RWPE2 (cell line): ENCODE measurements around the gene RIMKLA.

Source experiments
- ATAC-seq: fragments of 200-7000 bp; cut with Tn5 transposase; 3 replicates; pipeline ENCODE4 v1.9.1; 2021; ENCODE audit warnings: low read depth
- DNase-seq: peaks from one replicate; pipeline ENCODE4 v3.0.0-alpha.2; 2020; ENCODE audit warnings: low spot score
- H3K27ac ChIP-seq: fragments of 450-650 bp; 2 replicates; pipeline ENCODE4 v1.5.1; 2017; ENCODE audit warnings: mild to moderate bottlenecking; ENCODE audit not compliant: poor library complexity, severe bottlenecking
- H3K27me3 ChIP-seq: fragments of 250-450 bp; sonication (Bioruptor Pico); 2 replicates; pipeline ENCODE4 v1.5.1; 2021; ENCODE audit warnings: mild to moderate bottlenecking, moderate library complexity; ENCODE audit not compliant: insufficient read depth, poor library complexity, severe bottlenecking
- H3K36me3 ChIP-seq: fragments of 250-450 bp; sonication (Bioruptor Pico); 2 replicates; pipeline ENCODE4 v1.5.1; 2020; ENCODE audit warnings: low read depth, mild to moderate bottlenecking, moderate library complexity
- H3K4me1 ChIP-seq: fragments of 250-450 bp; sonication (Bioruptor Pico); 2 replicates; pipeline ENCODE4 v1.5.1; 2021; ENCODE audit warnings: mild to moderate bottlenecking, moderate library complexity; ENCODE audit not compliant: insufficient read depth, poor library complexity, severe bottlenecking
- H3K4me3 ChIP-seq: fragments of 250-450 bp; sonication (Bioruptor Pico); 2 replicates; pipeline ENCODE4 v1.5.1; 2021; ENCODE audit warnings: mild to moderate bottlenecking, moderate library complexity; ENCODE audit not compliant: severe bottlenecking
- H3K9me3 ChIP-seq: fragments of 250-450 bp; sonication (Bioruptor Pico); 2 replicates; pipeline ENCODE4 v1.5.1; 2021; ENCODE audit warnings: mild to moderate bottlenecking, moderate library complexity; ENCODE audit not compliant: severe bottlenecking
- TF ChIP-seq, protein P1 (sequence below): fragments of 450-650 bp; IDR thresholded peaks from one replicate; pipeline ENCODE4 v1.5.1; 2017; ENCODE audit warnings: mild to moderate bottlenecking, moderate library complexity; ENCODE audit not compliant: poor library complexity, severe bottlenecking

The RIMKLA gene

DNA sequence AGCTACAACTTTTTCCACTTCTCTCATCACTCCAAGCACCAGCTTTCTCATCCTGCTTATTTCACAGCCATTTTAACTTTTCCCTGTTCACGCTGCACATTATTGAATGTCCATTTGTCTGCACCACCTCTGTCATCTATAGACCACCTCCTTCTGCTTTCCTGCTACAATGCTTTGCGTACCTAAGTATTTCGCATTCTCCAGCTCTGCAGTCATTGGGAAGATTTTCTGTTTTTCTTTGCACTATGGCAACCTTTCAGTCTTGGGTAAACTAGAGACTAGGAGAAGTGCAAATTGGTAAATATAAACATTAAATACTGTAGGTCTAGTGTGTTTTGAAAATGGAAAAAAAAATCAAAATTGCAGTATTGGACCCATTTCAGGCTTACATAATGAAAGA, 83.3 kb downstream of the RIMKLA start:
- no peaks in the 10 kb centered on the region for H3K27me3 ChIP-seq
- peaks cover 12% of the 10 kb centered on the region for H3K36me3 ChIP-seq
- no peak overlapping the region for H3K27ac ChIP-seq
- peak overlapping the region; percentile 58 for H3K4me3 ChIP-seq
- peaks cover 5% of the 10 kb centered on the region for H3K4me1 ChIP-seq
- no peaks in the 10 kb centered on the region for H3K9me3 ChIP-seq
- ATAC-seq (no peak), DNase-seq (no peak)
- TF ChIP-seq, protein P1, sequence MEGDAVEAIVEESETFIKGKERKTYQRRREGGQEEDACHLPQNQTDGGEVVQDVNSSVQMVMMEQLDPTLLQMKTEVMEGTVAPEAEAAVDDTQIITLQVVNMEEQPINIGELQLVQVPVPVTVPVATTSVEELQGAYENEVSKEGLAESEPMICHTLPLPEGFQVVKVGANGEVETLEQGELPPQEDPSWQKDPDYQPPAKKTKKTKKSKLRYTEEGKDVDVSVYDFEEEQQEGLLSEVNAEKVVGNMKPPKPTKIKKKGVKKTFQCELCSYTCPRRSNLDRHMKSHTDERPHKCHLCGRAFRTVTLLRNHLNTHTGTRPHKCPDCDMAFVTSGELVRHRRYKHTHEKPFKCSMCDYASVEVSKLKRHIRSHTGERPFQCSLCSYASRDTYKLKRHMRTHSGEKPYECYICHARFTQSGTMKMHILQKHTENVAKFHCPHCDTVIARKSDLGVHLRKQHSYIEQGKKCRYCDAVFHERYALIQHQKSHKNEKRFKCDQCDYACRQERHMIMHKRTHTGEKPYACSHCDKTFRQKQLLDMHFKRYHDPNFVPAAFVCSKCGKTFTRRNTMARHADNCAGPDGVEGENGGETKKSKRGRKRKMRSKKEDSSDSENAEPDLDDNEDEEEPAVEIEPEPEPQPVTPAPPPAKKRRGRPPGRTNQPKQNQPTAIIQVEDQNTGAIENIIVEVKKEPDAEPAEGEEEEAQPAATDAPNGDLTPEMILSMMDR, result no peak

DNA sequence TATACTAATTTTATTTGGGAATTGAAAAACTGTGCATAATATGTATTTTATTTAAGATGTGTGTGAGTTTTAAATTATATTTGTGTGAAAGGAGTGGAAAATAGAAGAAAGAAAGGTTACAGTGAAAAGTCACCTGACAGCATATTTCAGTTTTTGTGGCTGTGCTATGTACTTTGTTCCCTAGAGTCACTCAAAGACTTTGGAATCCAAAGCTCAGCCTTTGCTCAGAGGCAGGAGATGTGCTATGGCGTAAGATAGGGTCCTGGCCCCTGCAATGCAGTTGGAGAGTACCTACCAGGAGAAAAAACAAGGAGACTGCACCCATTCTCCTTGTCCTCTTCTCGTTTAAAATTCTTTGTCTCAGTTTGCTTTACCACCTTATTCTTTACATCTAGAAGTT, 85.4 kb downstream of the RIMKLA start:
- H3K4me3 ChIP-seq, result no peak overlapping the region
- no peaks in the 10 kb centered on the region for H3K27me3 ChIP-seq
- peaks cover 5% of the 10 kb centered on the region for H3K4me1 ChIP-seq
- no peak overlapping the region for H3K27ac ChIP-seq
- no peaks in the 10 kb centered on the region for H3K36me3 ChIP-seq
- DNase-seq (no peak), ATAC-seq (no peak)
- H3K9me3 ChIP-seq, result no peaks in the 10 kb centered on the region
- TF ChIP-seq, protein P1, result no peak

DNA sequence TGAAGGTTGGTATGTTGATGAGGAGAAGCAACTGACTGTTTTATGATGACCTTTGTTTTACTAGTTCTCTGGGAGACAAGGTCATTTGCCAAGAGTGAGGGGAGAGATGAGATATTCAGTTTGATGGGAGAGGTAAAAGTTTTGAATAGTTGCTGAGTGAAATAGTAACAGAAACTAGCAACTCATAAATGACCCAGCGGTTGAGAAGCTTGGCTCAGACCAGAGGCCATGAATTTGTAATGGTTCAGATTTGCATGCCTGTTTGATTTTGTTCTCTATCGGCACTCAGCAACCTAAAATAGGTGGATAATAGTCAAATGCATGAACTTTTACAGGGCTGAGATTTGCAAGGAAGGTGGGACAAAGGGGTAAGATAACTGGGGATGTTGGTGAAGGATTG, 89.1 kb downstream of the RIMKLA start:
- DNase-seq, result no peak
- H3K27me3 ChIP-seq, result no peaks in the 10 kb centered on the region
- H3K4me3 ChIP-seq, result no peak overlapping the region
- no peaks in the 10 kb centered on the region for H3K4me1 ChIP-seq
- TF ChIP-seq, protein P1, result no peak
- H3K36me3 ChIP-seq, result no peaks in the 10 kb centered on the region
- no peak for ATAC-seq
- no peak overlapping the region for H3K27ac ChIP-seq
- no peaks in the 10 kb centered on the region for H3K9me3 ChIP-seq
